ENCODE results near the gene WFS1. TPM values are rescaled to one million over a fixed set of nuclear protein-coding genes. Genes with fewer than 3 reads are reported as not detected.

The WFS1 gene
- total and polyA plus RNA-seq, 2 of the 13 experiments (the other 11 are each of a cell fraction or from before 2014, with no cell fraction given), result 39.1 to 42.2 TPM

- Histone ChIP-seq H3K9ac (ENCODE audit: insufficient read depth, low read depth, low read length) (no peak overlapping the region), H3K79me2 (ENCODE audit: insufficient read depth, low read length) (no peaks in the 10 kb centered on the region), H4K20me1 (ENCODE audit: insufficient read depth, low read length) (no peaks in the 10 kb centered on the region), H3K4me3 (replicated peaks in 1 of 3; ENCODE audit: insufficient read depth in 1 of 3, low read depth in 2 of 3, low read length in 3 of 3) (no peak overlapping the region), H3K27ac (ENCODE audit: extremely low read length, insufficient read depth, low read length) (no peak overlapping the region), H3K4me1 (ENCODE audit: insufficient read depth, low read length) (peaks cover 23% of the 10 kb centered on the region), H3K27me3 (ENCODE audit: control insufficient read depth in 1 of 2, insufficient read depth in 2 of 2, low read length in 2 of 2) (peaks cover 0 to 22% of the 10 kb centered on the region in 2 experiments; a peak in 4 of 5 replicates), H3K9me3 (ENCODE audit: low read length) (no peaks in the 10 kb centered on the region), H3K36me3 (replicated peaks in 1 of 2; ENCODE audit: control insufficient read depth in 1 of 2, insufficient read depth in 2 of 2, low read length in 2 of 2) (no peaks in the 10 kb centered on the region), H3K4me2 (ENCODE audit: low read depth, low read length) (no peak overlapping the region), H2AFZ (ENCODE audit: low read length) (no peak overlapping the region)
- BruUV-seq (replicated peaks), result no TSS peak
- ChIA-PET POLR2A (no interaction called here), CTCF (ENCODE audit: low intra/inter-chr PET ratio, low total read pairs) (no interaction called here)
- WGBS (ENCODE audit: low lambda C conversion rate), result 47% methylated on average over 12 of the region's 12 CpGs
- DNase-seq (ENCODE audit: low spot score), result no peak
- no peak for FAIRE-seq
- in situ Hi-C loops (cut with HindIII; ENCODE audit: extremely low pct_ligation_motif_present, low pct_unique_long_range_greater_than_20kb), result loop anchor here (10.0 kb wide), 1 partner anchor 210 kb away; no protein-coding TSS in a partner anchor
- no peak for ATAC-seq
- intact Hi-C loops (cut with micrococcal nuclease; ENCODE audit: unreplicated experiment), result no loop called here
- no peak for TF ChIP-seq SMARCC2 (IDR thresholded peaks at IDR 0.05)
- no peak for TF ChIP-seq MED1 (CRISPR knock-in tag; IDR thresholded peaks at IDR 0.05)
- TF ChIP-seq CTCF (CRISPR knock-in tag; IDR thresholded peaks at IDR 0.05), result 0 out of 2 replicates have a peak, but pooled peaks have one; percentile 22
- no peak for TF ChIP-seq MIER3 (CRISPR knock-in tag; IDR thresholded peaks at IDR 0.05; ENCODE audit: borderline replicate concordance)
- no peak for TF ChIP-seq ZFP90 (CRISPR knock-in tag; IDR thresholded peaks at IDR 0.05; ENCODE audit: borderline replicate concordance)
Measured at GRCh38 chr4:6335040-6335590, 65.5 kb downstream of the WFS1 start.

- peaks cover 15% of the 10 kb centered on the region for H3K4me1 ChIP-seq (ENCODE audit: insufficient read depth, low read length)
- 53% methylated on average over 12 of the region's 13 CpGs for WGBS (ENCODE audit: low lambda C conversion rate)
- in situ Hi-C loops (cut with HindIII; ENCODE audit: extremely low pct_ligation_motif_present, low pct_unique_long_range_greater_than_20kb), result loop anchor here (10.0 kb wide), 1 partner anchor 209 kb away; no protein-coding TSS in a partner anchor
- H3K4me3 ChIP-seq (replicated peaks in 1 of 3; ENCODE audit: insufficient read depth in 1 of 3, low read depth in 2 of 3, low read length in 3 of 3), result no peak overlapping the region
- H2AFZ ChIP-seq (ENCODE audit: low read length), result no peak overlapping the region
- H3K27ac ChIP-seq (ENCODE audit: extremely low read length, insufficient read depth, low read length), result no peak overlapping the region
- H3K36me3 ChIP-seq (replicated peaks in 1 of 2; ENCODE audit: control insufficient read depth in 1 of 2, insufficient read depth in 2 of 2, low read length in 2 of 2), result no peaks in the 10 kb centered on the region
- no peak overlapping the region for H3K9ac ChIP-seq (ENCODE audit: insufficient read depth, low read depth, low read length)
- FAIRE-seq (no peak), DNase-seq (ENCODE audit: low spot score) (no peak), ATAC-seq (no peak)
- H3K79me2 ChIP-seq (ENCODE audit: insufficient read depth, low read length), result no peaks in the 10 kb centered on the region
- POLR2A ChIA-PET, result no interaction called here
- intact Hi-C loops (cut with micrococcal nuclease; ENCODE audit: unreplicated experiment), result no loop called here
- no TSS peak for BruUV-seq (replicated peaks)
- no peaks in the 10 kb centered on the region for H4K20me1 ChIP-seq (ENCODE audit: insufficient read depth, low read length)
- peaks cover 0 to 27% of the 10 kb centered on the region in 2 experiments; a peak in 4 of 5 replicates for H3K27me3 ChIP-seq (ENCODE audit: control insufficient read depth in 1 of 2, insufficient read depth in 2 of 2, low read length in 2 of 2)
- no peak overlapping the region for H3K4me2 ChIP-seq (ENCODE audit: low read depth, low read length)
- no peaks in the 10 kb centered on the region for H3K9me3 ChIP-seq (ENCODE audit: low read length)
- CTCF ChIA-PET (ENCODE audit: low intra/inter-chr PET ratio, low total read pairs), result no interaction called here
- TF ChIP-seq ZSCAN12 (CRISPR knock-in tag; IDR thresholded peaks at IDR 0.05) (no peak), ARID5B (CRISPR knock-in tag; IDR thresholded peaks at IDR 0.05) (no peak), ZC3H4 (CRISPR knock-in tag; IDR thresholded peaks at IDR 0.05; ENCODE audit: borderline replicate concordance) (no peak), NFKBIZ (CRISPR knock-in tag; IDR thresholded peaks at IDR 0.05) (no peak), ZNF772 (CRISPR knock-in tag; IDR thresholded peaks at IDR 0.05) (no peak), CREB1 (IDR thresholded peaks at IDR 0.05) (no peak), CREB1 (CRISPR knock-in tag; IDR thresholded peaks at IDR 0.05) (no peak), TOPORS (CRISPR knock-in tag; IDR thresholded peaks at IDR 0.05) (no peak), NRL (CRISPR knock-in tag; IDR thresholded peaks at IDR 0.05; ENCODE audit: borderline replicate concordance) (no peak), ZSCAN29 (CRISPR knock-in tag; conservative IDR thresholded peaks at IDR 0.05) (no peak)
Measured at GRCh38 chr4:6336166-6336565, 66.5 kb downstream of the WFS1 start.
